ENCODE results near the gene MITF. TPM values are rescaled to one million over a fixed set of nuclear protein-coding genes. Genes with fewer than 3 reads are reported as not detected.

The MITF gene, protein sequence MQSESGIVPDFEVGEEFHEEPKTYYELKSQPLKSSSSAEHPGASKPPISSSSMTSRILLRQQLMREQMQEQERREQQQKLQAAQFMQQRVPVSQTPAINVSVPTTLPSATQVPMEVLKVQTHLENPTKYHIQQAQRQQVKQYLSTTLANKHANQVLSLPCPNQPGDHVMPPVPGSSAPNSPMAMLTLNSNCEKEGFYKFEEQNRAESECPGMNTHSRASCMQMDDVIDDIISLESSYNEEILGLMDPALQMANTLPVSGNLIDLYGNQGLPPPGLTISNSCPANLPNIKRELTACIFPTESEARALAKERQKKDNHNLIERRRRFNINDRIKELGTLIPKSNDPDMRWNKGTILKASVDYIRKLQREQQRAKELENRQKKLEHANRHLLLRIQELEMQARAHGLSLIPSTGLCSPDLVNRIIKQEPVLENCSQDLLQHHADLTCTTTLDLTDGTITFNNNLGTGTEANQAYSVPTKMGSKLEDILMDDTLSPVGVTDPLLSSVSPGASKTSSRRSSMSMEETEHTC
- total RNA-seq (2022) (40.3 and 47.7 TPM in 2 replicates), Bru-seq, nascent RNA (percentile 80 among the genes with signal in this experiment), BruChase-seq, experiment 1, labeled RNA remaining after a 6-hour chase (percentile 54 among the genes with signal in this experiment), BruChase-seq, experiment 2, labeled RNA remaining after a 2-hour chase (percentile 58 among the genes with signal in this experiment)
- long read RNA-seq, full-length matches to known transcripts: 23 of 46 reads
- long read RNA-seq, partial matches to known transcripts: 0 of 46 reads
- long read RNA-seq, other reads (novel, unspliced or antisense): 23 of 46 reads

DNA sequence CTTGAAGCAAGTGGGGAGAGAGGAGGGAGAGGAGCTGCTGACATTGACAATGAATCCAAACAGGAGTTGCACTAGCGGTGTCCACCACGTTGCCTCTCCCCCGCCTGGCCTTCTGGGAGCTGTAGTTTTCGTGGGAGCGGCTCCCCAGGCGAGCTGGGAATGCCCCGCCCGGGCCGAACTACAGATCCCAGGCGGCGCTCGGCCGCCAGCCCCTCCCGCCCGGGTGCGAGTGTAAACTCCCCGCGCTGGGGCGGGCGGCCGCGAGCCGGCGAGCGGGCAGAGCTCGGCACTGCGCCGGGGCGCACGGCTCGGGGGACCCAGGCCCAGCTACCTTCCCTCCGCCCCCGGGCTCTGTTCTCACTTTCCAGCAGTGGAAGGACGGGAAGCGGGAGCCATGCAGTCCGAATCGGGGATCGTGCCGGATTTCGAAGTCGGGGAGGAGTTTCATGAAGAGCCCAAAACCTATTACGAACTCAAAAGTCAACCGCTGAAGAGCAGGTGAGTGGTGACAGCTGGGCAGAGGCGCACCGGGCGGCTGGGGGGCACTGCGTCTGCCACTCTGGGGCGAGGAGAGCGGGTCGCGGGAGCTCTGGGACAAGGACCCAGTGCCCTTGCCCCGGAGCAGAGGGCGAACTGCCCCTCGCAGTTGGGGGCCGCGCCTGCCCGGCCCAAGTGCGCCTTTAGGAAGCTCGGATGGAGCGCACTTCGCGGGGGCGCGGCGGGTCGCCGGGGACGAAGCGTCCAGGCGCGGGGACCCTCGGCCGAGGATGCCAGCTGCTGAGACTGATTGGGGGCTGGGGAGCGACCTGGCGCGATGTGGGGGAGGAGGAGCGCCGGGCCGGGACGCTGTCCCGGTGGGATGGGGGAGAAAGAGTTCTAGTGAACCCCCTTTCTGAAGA, at the start of gene MITF:
Gene MITF, plus strand, starts transcription at position 261 of the 899 bp plus-strand sequence. Its CDS starts 134 bp downstream, at position 395.
- peak; percentile 91 for DNase-seq
- Mint-ChIP-seq H3K9me3 (ENCODE audit: low read depth, unreplicated experiment) (no peaks in the 10 kb centered on the region), H3K27ac (ENCODE audit: unreplicated experiment) (peak within 1 kb of the TSS; percentile 20), H3K27me3 (ENCODE audit: unreplicated experiment) (peaks cover 22% of the 10 kb centered on the region), H3K4me3 (ENCODE audit: low read depth, unreplicated experiment) (peak within 1 kb of the TSS; percentile 84), H3K4me1 (ENCODE audit: low read depth, unreplicated experiment) (no peaks in the 10 kb centered on the region), H3K36me3 (ENCODE audit: insufficient read depth, unreplicated experiment) (peaks cover 18% of the 10 kb centered on the region)
- no TSS peak for BruUV-seq (replicated peaks)
- intact Hi-C loops (cut with micrococcal nuclease; ENCODE audit: unreplicated experiment): no loop called here
- CTCF ChIA-PET: interaction anchor here (0.7 to 1.5 kb wide), 4 partner anchors 22 to 53 kb away, joined by 3 to 4 read pairs (median 3); no protein-coding TSS in a partner anchor
- TF ChIP-seq, protein P1, sequence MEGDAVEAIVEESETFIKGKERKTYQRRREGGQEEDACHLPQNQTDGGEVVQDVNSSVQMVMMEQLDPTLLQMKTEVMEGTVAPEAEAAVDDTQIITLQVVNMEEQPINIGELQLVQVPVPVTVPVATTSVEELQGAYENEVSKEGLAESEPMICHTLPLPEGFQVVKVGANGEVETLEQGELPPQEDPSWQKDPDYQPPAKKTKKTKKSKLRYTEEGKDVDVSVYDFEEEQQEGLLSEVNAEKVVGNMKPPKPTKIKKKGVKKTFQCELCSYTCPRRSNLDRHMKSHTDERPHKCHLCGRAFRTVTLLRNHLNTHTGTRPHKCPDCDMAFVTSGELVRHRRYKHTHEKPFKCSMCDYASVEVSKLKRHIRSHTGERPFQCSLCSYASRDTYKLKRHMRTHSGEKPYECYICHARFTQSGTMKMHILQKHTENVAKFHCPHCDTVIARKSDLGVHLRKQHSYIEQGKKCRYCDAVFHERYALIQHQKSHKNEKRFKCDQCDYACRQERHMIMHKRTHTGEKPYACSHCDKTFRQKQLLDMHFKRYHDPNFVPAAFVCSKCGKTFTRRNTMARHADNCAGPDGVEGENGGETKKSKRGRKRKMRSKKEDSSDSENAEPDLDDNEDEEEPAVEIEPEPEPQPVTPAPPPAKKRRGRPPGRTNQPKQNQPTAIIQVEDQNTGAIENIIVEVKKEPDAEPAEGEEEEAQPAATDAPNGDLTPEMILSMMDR (IDR thresholded peaks at IDR 0.05; ENCODE audit: unreplicated experiment): no peak

DNA sequence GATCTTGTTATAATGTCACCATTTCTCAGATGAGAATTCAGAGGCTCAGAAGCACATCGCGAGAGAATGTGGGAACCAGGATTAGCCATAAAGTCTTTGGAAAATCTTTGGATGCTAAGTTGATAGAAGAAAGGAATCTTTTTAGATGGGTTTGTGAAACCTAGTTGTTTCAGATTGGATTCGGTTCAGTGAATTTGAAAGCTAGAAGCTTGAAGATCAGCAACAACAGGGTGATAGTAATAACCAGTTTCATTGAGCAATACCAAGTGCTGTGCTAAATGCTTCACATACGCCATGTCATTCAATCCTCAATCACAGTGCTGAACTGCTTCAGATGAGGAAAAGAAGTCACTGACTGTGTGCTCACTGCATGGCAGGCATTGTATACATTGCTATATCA, 47.4 kb upstream of the MITF start:
- H3K27ac Mint-ChIP-seq (ENCODE audit: unreplicated experiment): no peak overlapping the region
- CTCF ChIA-PET: interaction anchor here (1.2 to 1.5 kb wide), 4 partner anchors 12 to 174 kb away, joined by 3 to 18 read pairs (median 5); no protein-coding TSS in a partner anchor
- BruUV-seq (replicated peaks): no TSS peak
- intact Hi-C loops (cut with micrococcal nuclease; ENCODE audit: unreplicated experiment): loop anchor here (1.0 kb wide), 3 partner anchors 100 to 256 kb away; no protein-coding TSS in a partner anchor
- TF ChIP-seq, protein P1 (IDR thresholded peaks at IDR 0.05; ENCODE audit: unreplicated experiment): no peak
- no peak overlapping the region for H3K4me3 Mint-ChIP-seq (ENCODE audit: low read depth, unreplicated experiment)
- H3K36me3 Mint-ChIP-seq (ENCODE audit: insufficient read depth, unreplicated experiment): no peaks in the 10 kb centered on the region
- H3K9me3 Mint-ChIP-seq (ENCODE audit: low read depth, unreplicated experiment): no peaks in the 10 kb centered on the region
- H3K27me3 Mint-ChIP-seq (ENCODE audit: unreplicated experiment): no peaks in the 10 kb centered on the region
- H3K4me1 Mint-ChIP-seq (ENCODE audit: low read depth, unreplicated experiment): no peaks in the 10 kb centered on the region
- no peak for DNase-seq

DNA sequence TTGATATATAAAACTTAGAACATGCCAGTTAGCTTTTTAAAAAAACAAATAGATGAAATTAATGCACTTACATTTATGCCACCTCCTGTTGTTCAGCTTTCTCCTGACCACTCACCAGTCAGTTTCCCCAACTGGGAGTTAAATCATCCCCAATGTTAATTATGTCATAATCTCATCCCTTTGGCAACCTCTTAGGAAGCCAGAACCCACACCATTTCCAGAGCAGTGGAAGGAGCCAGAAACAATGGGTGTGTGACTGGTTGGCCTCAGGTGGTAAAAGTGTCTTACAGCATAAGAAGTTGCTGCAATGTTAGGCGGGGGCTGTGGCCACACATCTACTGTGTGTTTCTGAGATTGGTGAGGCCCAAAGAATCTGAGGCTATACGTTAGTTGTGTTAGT, 46.5 kb upstream of the MITF start:
- DNase-seq: no peak
- intact Hi-C loops (cut with micrococcal nuclease; ENCODE audit: unreplicated experiment): no loop called here
- H3K27me3 Mint-ChIP-seq (ENCODE audit: unreplicated experiment): no peaks in the 10 kb centered on the region
- TF ChIP-seq, protein P1 (IDR thresholded peaks at IDR 0.05; ENCODE audit: unreplicated experiment): no peak
- no peaks in the 10 kb centered on the region for H3K9me3 Mint-ChIP-seq (ENCODE audit: low read depth, unreplicated experiment)
- H3K4me3 Mint-ChIP-seq (ENCODE audit: low read depth, unreplicated experiment): no peak overlapping the region
- no peak overlapping the region for H3K27ac Mint-ChIP-seq (ENCODE audit: unreplicated experiment)
- no peaks in the 10 kb centered on the region for H3K4me1 Mint-ChIP-seq (ENCODE audit: low read depth, unreplicated experiment)
- CTCF ChIA-PET: interaction anchor here (1.4 kb wide), 1 partner anchor 101 kb away, joined by 3 read pairs; no protein-coding TSS in a partner anchor
- no TSS peak for BruUV-seq (replicated peaks)
- no peaks in the 10 kb centered on the region for H3K36me3 Mint-ChIP-seq (ENCODE audit: insufficient read depth, unreplicated experiment)

DNA sequence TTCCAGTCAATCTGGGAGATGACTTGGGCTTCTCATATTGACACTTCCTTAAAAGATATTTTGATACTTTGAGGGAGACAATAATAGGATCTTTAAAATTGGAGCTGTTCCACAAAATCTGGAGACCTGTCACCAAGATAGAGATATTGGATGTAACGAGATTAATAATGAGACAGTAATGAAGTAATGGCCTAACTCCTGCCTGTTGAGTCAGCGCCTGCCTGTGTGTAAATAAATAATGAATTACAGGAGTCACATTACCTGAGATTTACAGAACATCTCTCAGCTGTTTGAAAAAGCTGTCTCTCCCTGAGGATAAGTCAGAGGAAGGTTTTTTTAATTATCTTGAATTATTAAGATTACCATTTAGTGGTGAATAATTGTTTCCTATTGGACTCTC, 43.8 kb upstream of the MITF start:
- DNase-seq: no peak
- no peaks in the 10 kb centered on the region for H3K9me3 Mint-ChIP-seq (ENCODE audit: low read depth, unreplicated experiment)
- no TSS peak for BruUV-seq (replicated peaks)

More for the DNA sequence above, 43.8 kb upstream of the MITF start:
- H3K27me3 Mint-ChIP-seq (ENCODE audit: unreplicated experiment): no peaks in the 10 kb centered on the region
- intact Hi-C loops (cut with micrococcal nuclease; ENCODE audit: unreplicated experiment): no loop called here
- H3K4me3 Mint-ChIP-seq (ENCODE audit: low read depth, unreplicated experiment): no peak overlapping the region
- no peaks in the 10 kb centered on the region for H3K36me3 Mint-ChIP-seq (ENCODE audit: insufficient read depth, unreplicated experiment)
- TF ChIP-seq, protein P1 (IDR thresholded peaks at IDR 0.05; ENCODE audit: unreplicated experiment): no peak
- no peak overlapping the region for H3K27ac Mint-ChIP-seq (ENCODE audit: unreplicated experiment)
- peaks cover 7% of the 10 kb centered on the region for H3K4me1 Mint-ChIP-seq (ENCODE audit: low read depth, unreplicated experiment)
- CTCF ChIA-PET: interaction anchor here (1.4 kb wide), 1 partner anchor 160 kb away, joined by 4 read pairs; no protein-coding TSS in a partner anchor

Measured in Calu3 (cell line).